ENCODE results near the gene MTFR2.

Gene MTFR2

DNA sequence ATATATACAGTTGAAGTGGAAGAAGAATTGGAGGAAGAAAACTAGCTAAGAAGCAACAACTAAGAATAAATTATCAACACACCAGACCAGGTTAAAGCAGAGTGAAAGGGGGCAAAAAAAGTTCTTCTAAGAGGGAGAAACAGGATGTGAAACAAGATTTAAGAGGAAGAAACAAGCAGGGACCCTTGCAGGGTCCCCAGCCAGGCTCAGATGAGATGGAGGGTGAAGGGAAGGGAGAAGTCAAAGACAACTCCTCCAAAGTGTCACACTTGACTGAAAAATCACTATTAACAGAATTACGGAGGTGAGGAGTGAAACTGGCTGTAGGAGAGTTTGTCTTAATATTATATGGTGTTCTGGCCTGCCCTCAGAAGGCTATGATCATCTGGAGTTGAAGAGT, 65.4 kb downstream of the MTFR2 start:
- no peak for DNase-seq (ENCODE audit: low read depth)

DNA sequence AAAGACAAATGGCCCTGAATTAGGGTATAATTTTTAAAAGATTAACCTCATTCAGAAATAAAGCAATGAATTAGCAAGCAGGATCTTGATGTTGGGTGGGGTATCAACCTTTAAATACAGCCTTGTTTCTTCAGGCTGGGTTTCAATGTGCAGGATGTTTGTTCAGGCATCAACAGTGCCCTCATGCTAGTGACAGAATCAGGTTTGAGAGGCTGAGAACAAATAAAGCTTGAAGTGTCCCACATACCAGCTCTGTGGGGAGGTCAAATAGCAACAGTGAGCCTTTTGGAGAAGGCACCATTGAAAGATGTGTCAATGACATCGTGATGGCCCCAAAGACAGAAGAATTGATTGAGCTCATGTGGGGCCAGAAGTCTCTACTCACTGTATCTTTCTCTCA, 68.2 kb downstream of the MTFR2 start:
- no peak for DNase-seq (ENCODE audit: low read depth)

GRCh38 chr6:136181512-136181833, 68.6 kb downstream of the MTFR2 start:
- DNase-seq (ENCODE audit: low read depth), result no peak

Measured in iris pigment epithelial cell (primary cell).